WTC11 (cell line): Measurements from ENCODE around the gene BCAS3.

ENCODE experiments used
- ATF2 ChIP-seq: sonication (generic); formaldehyde crosslinking; IDR thresholded peaks from 2 replicates; pipeline ENCODE4 v1.8.1; 2022; ENCODE audit warnings: low read depth, missing genetic modification reagents, borderline replicate concordance
- CBFB ChIP-seq: sonication (generic); formaldehyde crosslinking; IDR thresholded peaks from 2 replicates; pipeline ENCODE4 v1.8.1; 2022; ENCODE audit warnings: mild to moderate bottlenecking, low read depth, missing genetic modification reagents
- CTCF ChIP-seq: fragments of 200-600 bp; IDR thresholded peaks from 2 replicates; pipeline ENCODE4 v1.8.0; 2022; ENCODE audit warnings: antibody characterized with exemption
- NFYB ChIP-seq: sonication (generic); formaldehyde crosslinking; conservative IDR thresholded peaks from 2 replicates; pipeline ENCODE4 v1.8.0; 2022; ENCODE audit warnings: low read depth, missing genetic modification reagents

GRCh38 chr17:60803059-60803458 lies 125.4 kb downstream of the BCAS3 start:
- TF ChIP-seq CBFB (CRISPR knock-in tag): no peak
- TF ChIP-seq ATF2 (CRISPR knock-in tag): no peak
- TF ChIP-seq CTCF: no peak
- no peak for TF ChIP-seq NFYB (CRISPR knock-in tag)
